GM19468 (cell line): Measurements from ENCODE around the gene ADARB2.
"Not testable (repeated sequence)": the region's sequence is repeated elsewhere in the genome, so short reads cannot be mapped to it uniquely, and the experiment has no call there.

Source experiments
- ATAC-seq: cut with Tn5 transposase; IDR thresholded peaks from one replicate; pipeline ENCODE4 v1.9.1; 2021; ENCODE audit warnings: mild to moderate bottlenecking, moderate library complexity, moderate number of reproducible peaks; ENCODE audit not compliant: unreplicated experiment; ENCODE audit errors: extremely low read depth

The ADARB2 gene

GRCh38 chr10:1406967-1407945 lies 330.1 kb downstream of the ADARB2 start:
- no peak for ATAC-seq

- ATAC-seq: no peak
These were observed 331.0 kb downstream of the ADARB2 start for GRCh38 chr10:1406132-1406966.

- no peak for ATAC-seq
These were observed 332.7 kb downstream of the ADARB2 start for GRCh38 chr10:1404323-1405260.

GRCh38 chr10:1403508-1404322 lies 333.6 kb downstream of the ADARB2 start:
- no peak for ATAC-seq

GRCh38 chr10:1402816-1403507 lies 334.4 kb downstream of the ADARB2 start:
- ATAC-seq: no peak

GRCh38 chr10:1402016-1402770 lies 335.1 kb downstream of the ADARB2 start:
- ATAC-seq: no peak

GRCh38 chr10:1401071-1401965 lies 336.0 kb downstream of the ADARB2 start:
- no peak for ATAC-seq

GRCh38 chr10:1400101-1401070 lies 336.9 kb downstream of the ADARB2 start:
- ATAC-seq: no peak

GRCh38 chr10:1399431-1400100 lies 337.8 kb downstream of the ADARB2 start:
- no peak for ATAC-seq

- no peak for ATAC-seq
These were observed 338.5 kb downstream of the ADARB2 start for GRCh38 chr10:1398626-1399410.

GRCh38 chr10:1398116-1398515 lies 339.2 kb downstream of the ADARB2 start:
- ATAC-seq: not testable (repeated sequence)

GRCh38 chr10:1396297-1396635 lies 341.1 kb downstream of the ADARB2 start:
- no peak for ATAC-seq

- ATAC-seq: no peak
These were observed 341.6 kb downstream of the ADARB2 start for GRCh38 chr10:1395481-1396296.

- ATAC-seq: no peak
These were observed 342.3 kb downstream of the ADARB2 start for GRCh38 chr10:1395025-1395480.
